Hepatocyte (in vitro differentiated cells): ENCODE results near the gene NOXA1.

Experiments used
- CTCF ChIP-seq: fragments of 200-600 bp; sonication (generic); IDR thresholded peaks from 2 replicates; pipeline ENCODE4 v1.5.1; 2016; ENCODE audit warnings: antibody characterized with exemption, mild to moderate bottlenecking; ENCODE audit not compliant: poor library complexity
- EZH2 ChIP-seq: fragments of 200-600 bp; sonication (generic); IDR thresholded peaks from 2 replicates; pipeline ENCODE4 v1.6.1; 2016; ENCODE audit warnings: antibody characterized with exemption, mild to moderate bottlenecking, borderline replicate concordance
- EZH2phosphoT487 ChIP-seq: fragments of 200-600 bp; sonication (generic); IDR thresholded peaks from one replicate; pipeline ENCODE4 v1.6.1; 2018; ENCODE audit warnings: antibody characterized with exemption, mild to moderate bottlenecking, low read depth, moderate library complexity; ENCODE audit not compliant: unreplicated experiment, severe bottlenecking

GRCh38 chr9:137383081-137383783 is 40.0 kb upstream of the NOXA1 start:
- no peak for TF ChIP-seq EZH2
- no peak for TF ChIP-seq CTCF
- no peak for TF ChIP-seq EZH2phosphoT487
